CMK (cell line): ENCODE data around the gene OR4L1.
"Not testable (repeated sequence)": the region's sequence is repeated elsewhere in the genome, so short reads cannot be mapped to it uniquely, and the experiment has no call there.

ENCODE experiments used
- DNase-seq: peaks from one replicate; pipeline ENCODE4 v3.0.0-alpha.2; 2010; ENCODE audit warnings: low read depth

The OR4L1 gene, protein sequence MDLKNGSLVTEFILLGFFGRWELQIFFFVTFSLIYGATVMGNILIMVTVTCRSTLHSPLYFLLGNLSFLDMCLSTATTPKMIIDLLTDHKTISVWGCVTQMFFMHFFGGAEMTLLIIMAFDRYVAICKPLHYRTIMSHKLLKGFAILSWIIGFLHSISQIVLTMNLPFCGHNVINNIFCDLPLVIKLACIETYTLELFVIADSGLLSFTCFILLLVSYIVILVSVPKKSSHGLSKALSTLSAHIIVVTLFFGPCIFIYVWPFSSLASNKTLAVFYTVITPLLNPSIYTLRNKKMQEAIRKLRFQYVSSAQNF

DNA sequence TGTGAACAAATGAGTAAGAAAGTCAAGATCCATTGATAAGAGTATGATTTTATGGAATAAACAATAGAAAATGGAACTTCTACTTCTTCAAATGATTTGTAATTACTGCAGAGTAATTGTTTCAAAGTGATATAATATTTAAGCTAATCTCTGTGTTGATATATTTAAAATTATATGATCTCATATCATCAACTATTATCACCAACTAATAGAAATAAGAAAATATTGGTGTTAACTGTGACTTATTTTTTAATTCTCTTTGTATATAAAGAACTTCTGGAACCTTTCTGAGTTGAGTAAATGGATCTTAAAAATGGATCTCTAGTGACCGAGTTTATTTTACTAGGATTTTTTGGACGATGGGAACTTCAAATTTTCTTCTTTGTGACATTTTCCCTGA lies at the start of gene OR4L1:
Gene OR4L1, plus strand, starts transcription at position 301 of the 400 bp plus-strand sequence. Its CDS starts 0 bp downstream, at position 301.
- no peak for DNase-seq

DNA sequence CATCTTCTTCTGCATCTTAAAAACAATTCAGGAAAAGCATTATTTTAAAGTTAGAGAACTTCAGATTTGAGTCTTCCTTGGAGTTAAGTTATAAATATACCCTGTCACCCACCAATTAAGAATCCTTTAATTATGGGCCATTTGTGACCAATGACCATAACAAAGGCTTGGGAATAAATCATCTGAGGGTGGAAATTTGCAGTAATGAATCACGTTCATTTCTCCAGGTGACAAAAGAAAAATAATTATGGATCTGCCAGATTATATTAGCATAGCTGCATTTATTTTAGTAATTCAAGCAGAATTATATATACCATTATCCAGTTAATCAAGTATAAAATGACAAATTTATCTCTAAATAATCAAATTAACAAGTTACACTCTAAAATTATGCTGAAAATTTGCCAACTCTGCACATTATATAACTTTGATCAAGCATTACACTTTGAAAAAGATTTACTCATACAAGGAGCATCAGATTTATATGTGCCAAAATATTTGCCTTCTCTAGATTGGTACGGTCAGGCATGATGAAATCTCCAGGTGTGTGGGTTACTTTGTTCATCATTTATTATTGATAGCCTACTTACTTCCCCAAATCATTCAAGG lies 40.5 kb upstream of the OR4L1 start, which contains the start of gene OR4K14:
Gene OR4K14, minus strand, starts transcription at position 51 of the 609 bp plus-strand sequence. CDS start 4,114 bp downstream, outside the sequence.
- DNase-seq, result no peak

DNA sequence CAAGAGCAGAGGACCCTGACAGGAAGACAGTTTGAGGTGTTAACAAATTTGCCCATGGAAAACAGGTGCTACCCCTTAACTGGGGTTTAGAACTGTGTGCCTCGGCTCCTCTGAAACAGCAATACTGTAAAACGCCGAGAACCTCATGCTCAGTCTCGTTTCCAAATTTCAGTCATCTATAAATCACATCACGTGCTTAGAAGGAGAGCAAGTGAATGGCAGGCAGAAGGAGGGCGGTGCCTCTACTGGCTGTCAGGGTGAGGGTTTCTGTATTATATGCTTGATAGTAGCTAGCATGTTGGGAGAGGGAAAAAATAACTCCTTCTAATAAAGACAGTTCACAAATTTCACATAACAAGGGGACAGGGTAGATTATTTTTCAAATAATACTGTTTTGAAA lies 28.8 kb upstream of the OR4L1 start:
- no peak for DNase-seq

DNA sequence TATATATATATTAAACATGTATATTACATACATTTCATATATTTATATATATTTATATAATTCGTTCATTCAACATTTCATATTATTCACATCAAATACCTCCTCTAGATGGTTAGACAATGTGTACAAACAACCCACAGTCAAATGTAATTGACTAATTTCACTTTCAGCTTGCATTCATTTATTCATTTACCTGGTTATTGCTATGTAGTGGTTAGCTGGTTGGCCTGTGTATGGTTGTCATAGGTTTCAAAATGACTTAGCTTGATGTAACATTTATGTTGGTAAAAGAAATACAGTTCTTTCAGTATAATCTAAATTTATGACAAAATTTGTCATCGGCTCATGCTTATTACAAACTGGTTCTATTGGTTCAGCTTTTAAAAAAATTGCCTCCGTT lies 24.4 kb upstream of the OR4L1 start:
- no peak for DNase-seq

DNA sequence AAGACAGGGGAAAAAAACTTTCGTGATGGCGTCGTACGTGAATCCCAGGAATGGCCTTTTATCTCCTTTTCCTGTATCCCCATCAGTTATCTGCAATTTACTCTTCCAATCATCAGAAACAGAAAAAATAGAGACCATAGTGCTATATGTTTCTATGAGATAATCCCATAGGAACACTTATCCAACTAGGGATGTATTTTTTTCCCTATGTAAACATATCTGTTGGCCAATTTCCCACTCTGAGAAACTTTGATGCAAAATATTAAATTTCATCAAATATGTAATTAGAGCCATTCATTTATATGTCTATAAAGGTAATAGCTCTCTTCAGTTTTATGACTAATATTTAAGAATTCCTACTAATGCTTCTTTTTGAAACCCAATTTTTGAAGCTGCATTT lies 23.9 kb upstream of the OR4L1 start, which contains the start of gene OR4K13:
Gene OR4K13, minus strand, starts transcription at position 101 of the 400 bp plus-strand sequence. CDS start 1,280 bp downstream, outside the sequence.
- no peak for DNase-seq

DNA sequence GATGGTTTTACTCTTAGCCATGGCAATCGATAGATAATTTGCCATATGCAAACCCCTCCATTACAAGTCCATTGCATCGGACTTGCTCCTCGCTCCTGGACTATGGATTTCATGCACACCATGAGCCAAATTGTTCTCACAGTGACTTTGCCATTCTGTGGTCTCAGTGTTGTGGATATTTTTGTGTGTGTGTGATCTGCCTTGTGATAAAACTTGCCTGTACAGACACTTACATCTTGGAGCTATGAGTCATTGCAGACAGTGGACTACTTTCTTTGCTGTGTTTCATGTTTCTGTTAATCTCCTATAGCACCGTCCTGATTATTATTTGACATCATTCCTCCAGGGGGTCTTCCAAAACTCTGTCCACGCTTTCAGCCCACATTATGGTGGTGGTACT lies 15.6 kb upstream of the OR4L1 start:
- no peak for DNase-seq

DNA sequence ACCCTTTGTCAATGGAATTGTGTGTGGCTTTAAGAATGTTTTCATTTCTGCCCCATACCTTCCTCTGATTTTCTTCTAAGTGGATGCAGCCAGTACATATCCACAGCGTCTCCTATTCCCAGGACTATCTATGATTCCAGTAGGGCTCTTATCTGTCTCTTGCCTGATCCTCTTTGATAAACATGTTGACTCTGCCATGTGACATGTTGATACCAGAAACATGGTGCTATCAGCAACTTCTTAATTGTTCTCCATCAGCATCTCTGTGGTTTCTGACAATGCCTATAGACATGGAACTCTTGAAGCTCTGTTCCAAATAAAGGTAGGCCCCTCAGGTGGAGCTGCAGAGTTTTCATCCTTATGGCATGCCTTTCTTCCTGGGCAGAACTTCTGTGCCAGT lies 11.6 kb upstream of the OR4L1 start:
- no peak for DNase-seq

DNA sequence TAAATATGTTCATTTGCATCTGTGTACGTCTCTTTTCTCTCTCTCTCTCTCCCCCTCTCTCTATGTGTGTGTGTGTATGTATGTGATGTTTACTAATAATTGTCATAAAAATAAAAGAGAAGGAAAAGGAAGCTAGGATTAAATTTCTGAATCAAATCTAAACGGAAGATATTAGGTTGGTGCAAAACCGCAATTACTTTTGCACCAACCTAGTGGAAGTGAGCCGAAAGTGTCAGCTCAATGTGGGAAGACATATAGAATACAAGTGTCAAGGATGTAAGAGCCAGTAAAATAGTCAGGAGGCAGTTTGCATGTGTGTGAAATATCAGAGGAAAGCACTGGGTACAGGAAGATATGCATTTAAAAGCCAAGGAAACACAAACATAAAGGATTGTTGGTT lies 32.2 kb downstream of the OR4L1 start:
- DNase-seq, result no peak

DNA sequence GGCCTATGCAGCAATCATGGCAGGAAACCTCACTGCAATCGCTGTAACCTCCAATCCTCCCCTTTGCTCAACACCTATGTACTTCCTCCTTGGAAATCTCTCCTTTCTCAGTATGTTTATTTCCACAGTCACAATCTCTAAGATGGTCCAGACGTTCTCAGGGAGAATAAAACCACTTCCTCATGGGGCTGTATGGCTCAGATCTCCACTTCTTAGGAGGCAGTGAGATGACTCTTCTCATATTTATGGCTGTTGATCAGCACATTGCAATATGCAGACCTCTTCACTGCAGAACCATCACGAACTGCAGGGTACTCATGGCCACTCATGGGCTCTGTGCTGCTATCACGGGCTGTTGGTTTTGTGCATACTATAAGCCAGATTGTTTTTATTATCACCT lies 33.6 kb downstream of the OR4L1 start:
- DNase-seq, result no peak

DNA sequence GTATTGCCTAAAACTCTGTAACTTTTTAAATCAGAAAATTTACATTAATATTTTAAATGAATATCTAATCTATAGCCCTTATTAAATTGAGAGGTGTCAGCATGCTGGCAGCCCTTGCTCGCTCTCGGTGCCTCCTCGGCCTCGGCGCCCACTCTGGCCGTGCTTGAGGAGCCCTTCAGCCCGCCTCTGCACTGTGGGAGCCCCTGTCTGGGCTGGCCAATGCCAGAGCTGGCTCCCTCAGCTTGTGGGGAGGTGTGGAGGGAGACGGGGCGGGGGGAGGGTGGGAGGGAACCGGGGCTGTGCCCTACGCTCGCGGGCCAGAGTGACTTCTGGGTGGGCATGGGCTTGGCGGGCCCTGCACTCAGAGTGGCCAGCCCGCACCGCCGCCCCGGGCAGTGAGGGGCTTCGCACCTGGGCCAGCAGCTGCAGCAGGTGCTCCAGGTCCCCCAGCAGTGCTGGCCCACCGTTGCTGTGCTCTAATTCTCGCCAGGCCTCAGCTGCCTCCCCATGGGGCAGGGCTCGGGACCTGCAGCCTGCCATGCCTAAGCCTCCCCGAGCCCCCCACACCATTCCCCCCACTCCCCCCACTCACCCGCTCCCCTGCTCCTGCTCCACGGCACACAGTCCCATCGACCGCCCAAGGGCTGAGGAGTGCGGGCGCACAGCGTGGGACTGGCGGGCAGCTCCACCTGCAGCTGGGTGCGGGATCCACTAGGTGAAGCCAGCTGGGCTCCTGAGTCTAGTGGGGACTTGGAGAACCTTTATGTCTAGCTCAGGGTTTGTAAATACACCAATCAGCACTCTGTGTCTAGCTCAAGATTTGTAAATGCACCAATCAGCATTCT lies 39.3 kb downstream of the OR4L1 start:
- DNase-seq, result not testable (repeated sequence)

DNA sequence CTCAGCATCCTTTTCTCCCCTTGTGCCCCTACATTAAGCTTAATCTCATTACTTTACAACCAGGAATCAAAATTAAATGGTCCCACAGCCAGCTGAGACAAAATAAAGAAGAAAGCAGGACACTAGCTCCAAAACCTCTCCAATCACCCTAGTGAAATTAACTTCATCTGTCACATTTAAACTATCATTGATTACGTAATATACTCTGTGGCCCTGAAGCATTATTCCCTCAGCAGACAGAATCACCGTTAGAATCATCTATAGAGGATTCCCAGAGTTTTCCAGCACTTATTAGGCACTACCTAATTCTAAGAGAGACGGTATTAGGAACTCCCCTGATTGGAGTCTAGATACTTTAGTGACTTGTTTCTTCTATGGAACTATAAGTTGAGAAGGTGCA lies 50.6 kb downstream of the OR4L1 start, which contains the start of gene OR4K17:
Gene OR4K17, plus strand, starts transcription at position 302 of the 400 bp plus-strand sequence. CDS start 6,761 bp downstream, outside the sequence.
- no peak for DNase-seq
